ENCODE results near the gene IER5L.
"Not testable (repeated sequence)": the region's sequence is repeated elsewhere in the genome, so short reads cannot be mapped to it uniquely, and the experiment has no call there.

The IER5L gene

GRCh38 chr9:129138476-129139232 is 39.4 kb downstream of the IER5L start:
- no peak for DNase-seq (ENCODE audit: low read depth)

- no peak for DNase-seq (ENCODE audit: low read depth)
Observed at GRCh38 chr9:129138144-129138462, 40.0 kb downstream of the IER5L start.

- no peak for DNase-seq (ENCODE audit: low read depth)
Observed at GRCh38 chr9:129137292-129138143, 40.5 kb downstream of the IER5L start.

GRCh38 chr9:129136446-129137035 is 41.5 kb downstream of the IER5L start:
- no peak for DNase-seq (ENCODE audit: low read depth)

- DNase-seq (ENCODE audit: low read depth), result no peak
Observed at GRCh38 chr9:129135476-129135875, 42.6 kb downstream of the IER5L start.

GRCh38 chr9:129133082-129133481 is 45.0 kb downstream of the IER5L start:
- no peak for DNase-seq (ENCODE audit: low read depth)

GRCh38 chr9:129131300-129132145 is 46.5 kb downstream of the IER5L start:
- DNase-seq (ENCODE audit: low read depth), result peak; percentile 66

- DNase-seq (ENCODE audit: low read depth), result no peak
Observed at GRCh38 chr9:129130791-129131190, 47.3 kb downstream of the IER5L start.

- DNase-seq (ENCODE audit: low read depth), result not testable (repeated sequence)
Observed at GRCh38 chr9:129130271-129130670, 47.8 kb downstream of the IER5L start.

GRCh38 chr9:129128689-129129088 is 49.4 kb downstream of the IER5L start:
- DNase-seq (ENCODE audit: low read depth), result no peak

- DNase-seq (ENCODE audit: low read depth), result no peak
Observed at GRCh38 chr9:129126749-129127618, 51.1 kb downstream of the IER5L start.

All from stimulated activated CD8-positive, alpha-beta memory T cell treated with anti-CD3 and anti-CD28 coated beads, Interleukin-15, amount 100 ng/mL, for 24 hours (primary cell).